Hypothalamus (tissue), 51 donors: ENCODE results near the gene MGAT4B.
"Not testable (repeated sequence)": the region's sequence is repeated elsewhere in the genome, so short reads cannot be mapped to it uniquely, and the experiment has no call there.

Experiments
- DNase-seq, 51 donors: peaks; one replicate each; lab custom pipeline; 2025; lab: John Stamatoyannopoulos, UW

Gene MGAT4B

GRCh38 chr5:179795863-179796833 is 10.5 kb downstream of the MGAT4B start:
- peak in 44 of 51 donors; percentile 29 to 83 (median 60) for DNase-seq

- DNase-seq = peak in 3 of 51 donors; percentile 21 to 31 (median 26)
Observed at GRCh38 chr5:179795049-179795862, 11.4 kb downstream of the MGAT4B start.

DNA sequence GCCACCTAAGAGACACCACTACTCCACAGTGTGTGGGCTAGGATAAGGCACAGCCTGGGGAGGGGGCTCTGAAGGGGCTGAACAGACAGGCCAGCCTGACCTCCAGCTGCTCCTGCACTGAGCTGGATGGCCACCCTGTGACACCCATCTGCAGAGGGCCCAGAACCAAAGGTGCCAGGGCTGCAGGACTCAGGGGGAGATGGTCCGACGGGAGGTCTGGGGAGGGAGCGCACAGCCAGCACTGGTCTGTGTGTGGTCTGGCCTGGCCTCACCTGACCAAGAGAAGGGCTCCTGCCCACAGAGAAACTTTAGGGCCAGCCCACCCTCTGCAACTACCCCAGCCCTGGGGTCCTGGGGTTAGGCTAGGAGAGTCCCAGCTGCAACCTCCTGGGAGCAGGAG is 12.1 kb downstream of the MGAT4B start:
- no peak for DNase-seq

GRCh38 chr5:179794171-179794570 is 12.5 kb downstream of the MGAT4B start:
- DNase-seq = no peak

GRCh38 chr5:179793468-179794139 is 13.1 kb downstream of the MGAT4B start, which contains the start of gene LTC4S:
TSS of gene LTC4S (plus strand) at chr5:179793986. CDS start at chr5:179794081, 95 bp downstream.
- DNase-seq = peak in 29 of 51 donors; percentile 10 to 67 (median 46)

DNA sequence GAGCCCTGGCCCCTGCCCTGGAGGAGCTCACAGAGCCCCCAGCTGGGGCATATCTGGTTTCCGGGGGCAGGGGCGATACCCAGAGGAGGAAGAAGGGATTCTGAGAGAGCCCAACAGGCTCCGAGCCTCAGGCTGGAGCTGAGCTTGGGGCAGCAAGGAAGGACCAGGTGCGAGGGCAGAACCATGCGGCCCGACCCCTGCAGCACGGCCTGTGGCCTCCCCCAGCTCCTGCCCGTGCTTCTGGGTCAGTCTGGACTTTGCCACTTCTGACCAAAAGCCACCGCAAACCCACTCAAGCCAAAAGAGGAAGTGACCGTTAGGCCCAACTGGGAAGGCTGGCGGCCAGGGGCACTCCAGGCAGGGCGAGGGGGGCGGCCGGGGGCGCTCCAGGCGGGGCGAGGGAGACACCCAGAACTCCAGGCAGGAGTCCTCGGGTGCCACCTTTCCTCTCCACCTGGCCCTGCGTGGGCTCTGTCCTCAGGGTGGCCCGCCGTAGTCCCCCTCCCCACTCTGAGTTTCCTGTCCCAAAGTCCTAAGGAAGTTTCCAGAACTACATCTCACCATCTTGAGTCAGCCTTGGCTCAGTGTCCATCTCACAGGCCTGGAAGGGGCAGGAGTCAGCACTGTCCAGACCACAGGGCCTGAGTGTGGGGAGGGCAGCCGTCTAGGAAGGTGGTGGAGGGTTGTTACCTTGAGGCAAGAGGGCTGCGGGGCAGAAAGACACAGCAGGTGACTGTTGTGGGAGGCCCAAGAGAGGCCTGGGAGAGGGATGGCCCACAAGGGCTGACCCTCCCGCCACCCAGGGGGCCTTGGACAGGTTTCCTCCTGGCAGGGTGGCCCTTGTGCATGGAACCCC is 13.8 kb downstream of the MGAT4B start:
- peak in 4 of 51 donors; percentile 5 to 35 (median 28) for DNase-seq

DNA sequence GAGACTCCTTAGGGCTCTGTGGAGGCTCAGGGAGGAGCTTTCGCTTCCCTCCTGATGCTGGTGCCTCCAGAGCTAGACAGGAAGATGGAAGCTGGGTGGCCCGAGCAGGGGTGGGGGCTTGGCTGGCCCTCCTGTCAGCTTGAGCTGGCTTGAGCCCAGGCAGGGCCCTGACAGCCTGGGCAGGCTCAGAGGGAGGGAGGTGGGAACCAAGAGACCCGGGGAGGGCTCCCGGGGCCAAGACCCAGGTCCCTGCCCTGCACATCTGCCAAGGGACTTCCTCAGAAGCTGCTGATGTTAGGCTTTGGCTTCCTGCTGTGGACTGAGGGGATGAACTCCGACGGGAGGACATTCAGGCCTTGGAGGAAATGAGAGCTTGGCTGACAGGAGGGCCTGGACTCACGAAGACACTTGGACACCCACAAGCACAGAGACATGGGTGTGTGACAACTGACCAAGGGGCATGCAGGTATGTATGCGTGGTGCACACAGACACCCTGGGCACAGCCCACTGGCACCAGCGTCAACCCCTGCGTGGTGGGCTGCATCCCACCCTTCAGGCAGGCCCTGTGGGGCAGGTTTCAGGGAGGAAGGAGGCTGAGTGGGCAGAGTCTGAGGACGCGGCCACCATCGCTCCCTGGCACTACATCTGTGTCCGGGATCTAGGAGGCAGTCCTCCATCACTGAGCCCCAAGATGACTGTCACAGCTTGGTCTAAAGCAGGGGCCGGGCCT is 14.6 kb downstream of the MGAT4B start:
- peak in 1 of 51 donors; percentile 10 for DNase-seq

DNA sequence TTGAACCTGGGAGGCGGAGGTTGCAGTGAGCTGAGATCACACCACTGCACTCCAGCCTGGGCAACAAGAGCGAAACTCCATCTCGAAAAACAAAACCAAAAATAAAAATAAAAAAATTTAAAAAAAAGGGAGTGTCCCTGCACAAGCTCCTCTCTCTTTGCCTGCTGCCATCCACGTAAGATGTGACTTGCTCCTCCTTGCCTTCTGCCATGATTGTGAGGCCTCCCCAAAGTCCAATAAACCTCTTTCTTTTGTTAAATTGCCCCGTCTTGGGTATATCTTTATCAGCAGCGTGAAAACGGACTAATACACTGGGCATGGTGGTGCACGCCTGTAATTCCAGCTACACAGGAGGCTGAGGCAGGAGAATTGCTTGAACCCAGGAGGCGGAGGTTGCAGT is 17.4 kb downstream of the MGAT4B start:
- not testable (repeated sequence) for DNase-seq

- no peak for DNase-seq
Observed at GRCh38 chr5:179788193-179788854, 18.3 kb downstream of the MGAT4B start.

GRCh38 chr5:179786861-179787260 is 19.8 kb downstream of the MGAT4B start:
- no peak for DNase-seq

- DNase-seq = no peak
Observed at GRCh38 chr5:179783128-179783527, 23.5 kb downstream of the MGAT4B start.

- no peak for DNase-seq
Observed at GRCh38 chr5:179781846-179782245, 24.8 kb downstream of the MGAT4B start.

GRCh38 chr5:179780362-179780761 is 26.3 kb downstream of the MGAT4B start:
- DNase-seq = no peak

GRCh38 chr5:179779826-179780225 is 26.8 kb downstream of the MGAT4B start:
- no peak for DNase-seq

GRCh38 chr5:179778591-179778990 is 28.1 kb downstream of the MGAT4B start:
- DNase-seq = no peak

GRCh38 chr5:179777909-179778308 is 28.8 kb downstream of the MGAT4B start:
- no peak for DNase-seq

- DNase-seq = no peak
Observed at GRCh38 chr5:179777456-179777855, 29.2 kb downstream of the MGAT4B start.

- DNase-seq = no peak
Observed at GRCh38 chr5:179776411-179776938, 30.2 kb downstream of the MGAT4B start.
